H1 (cell line): ENCODE measurements around the gene PLSCR3.

Experiments
- ASH2L ChIP-seq: fragments of 200-600, 300-600 bp; sonication (generic); IDR thresholded peaks from one replicate; pipeline ENCODE4 v1.7.1; 2017; ENCODE audit warnings: low read length
- CEBPB ChIP-seq: IDR thresholded peaks from 2 replicates; pipeline ENCODE4 v1.6.1; 2012; ENCODE audit warnings: low read depth, low read length
- CHD2 ChIP-seq: IDR thresholded peaks from 2 replicates; pipeline ENCODE4 v1.6.1; 2012; ENCODE audit warnings: low read length, improper control_type of control experiment
- CREB1 ChIP-seq: IDR thresholded peaks from 2 replicates; pipeline ENCODE4 v1.6.1; 2012; ENCODE audit warnings: inconsistent platforms
- EZH2 ChIP-seq: fragments of 200-600 bp; sonication (generic); IDR thresholded peaks from 2 replicates; pipeline ENCODE4 v1.7.1; 2012; ENCODE audit warnings: low read depth, mild to moderate bottlenecking, moderate library complexity, low read length, inconsistent platforms; ENCODE audit not compliant: severe bottlenecking
- GTF2F1 ChIP-seq: IDR thresholded peaks from 2 replicates; pipeline ENCODE4 v1.6.1; 2012; ENCODE audit warnings: low read depth, low read length, improper control_type of control experiment, borderline replicate concordance
- KDM1A ChIP-seq: fragments of 200-600, 300-600 bp; sonication (generic); IDR thresholded peaks from 2 replicates; pipeline ENCODE4 v1.7.1; 2016; ENCODE audit warnings: mild to moderate bottlenecking, low read length, borderline replicate concordance
- POLR2AphosphoS5 ChIP-seq: IDR thresholded peaks from 2 replicates; pipeline ENCODE4 v1.6.1; 2011; ENCODE audit warnings: low read depth, low read length
- RXRA ChIP-seq: IDR thresholded peaks from 2 replicates; pipeline ENCODE4 v1.6.1; 2011; ENCODE audit warnings: low read depth, mild to moderate bottlenecking, low read length, moderate library complexity; ENCODE audit not compliant: insufficient read depth
- SUZ12 ChIP-seq: fragments of 200-600 bp; sonication (generic); IDR thresholded peaks from 2 replicates; pipeline ENCODE4 v1.6.1; 2012; ENCODE audit warnings: mild to moderate bottlenecking, inconsistent platforms, low read length, moderate library complexity, mixed read lengths
- TAF7 ChIP-seq: optimal IDR thresholded peaks from 2 replicates; pipeline ENCODE3; 2011; ENCODE audit warnings: low read depth, mild to moderate bottlenecking, inconsistent platforms, low read length, moderate library complexity, borderline replicate concordance
- ZNF274 ChIP-seq: IDR thresholded peaks from 2 replicates; pipeline ENCODE4 v1.7.0; 2012; ENCODE audit warnings: low read length, borderline replicate concordance; ENCODE audit errors: extremely low read depth
- TF ChIP-seq, protein P1 (sequence below), 3 experiments: IDR thresholded peaks; 1 replicate in 2 of 3; 2 replicates in 1 of 3; pipeline versions ENCODE4 v1.5.1 to v1.6.1; 2011; ENCODE audit warnings: low read length in 3 of 3, mild to moderate bottlenecking in 3 of 3, inconsistent platforms in 2 of 3, low read depth in 1 of 3, moderate library complexity in 1 of 3; ENCODE audit not compliant: insufficient read depth in 1 of 3; ENCODE audit errors: control extremely low read depth in 1 of 3

DNA sequence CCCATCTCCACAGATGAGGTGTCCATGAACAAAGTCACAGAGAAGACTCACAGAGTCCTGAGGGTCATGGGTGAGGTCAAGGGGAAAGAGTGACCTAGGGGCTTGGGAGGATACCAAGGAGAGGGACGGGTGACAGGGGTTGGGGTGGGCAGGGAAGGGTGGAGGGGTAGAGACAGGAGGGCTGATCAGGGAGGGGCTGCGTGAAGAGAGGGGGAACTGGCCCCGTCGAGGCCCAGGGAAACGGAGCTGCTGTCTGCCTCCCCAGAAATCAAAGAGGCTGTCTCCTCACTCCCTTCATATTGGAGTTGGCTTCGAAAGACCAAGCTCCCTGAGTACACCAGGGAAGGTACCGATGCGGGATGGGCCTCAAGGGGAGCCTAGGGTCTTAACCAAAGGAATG, 38.8 kb downstream of the PLSCR3 start:
- TF ChIP-seq SUZ12 = no peak
- TF ChIP-seq POLR2AphosphoS5 = no peak
- TF ChIP-seq, protein P1, sequence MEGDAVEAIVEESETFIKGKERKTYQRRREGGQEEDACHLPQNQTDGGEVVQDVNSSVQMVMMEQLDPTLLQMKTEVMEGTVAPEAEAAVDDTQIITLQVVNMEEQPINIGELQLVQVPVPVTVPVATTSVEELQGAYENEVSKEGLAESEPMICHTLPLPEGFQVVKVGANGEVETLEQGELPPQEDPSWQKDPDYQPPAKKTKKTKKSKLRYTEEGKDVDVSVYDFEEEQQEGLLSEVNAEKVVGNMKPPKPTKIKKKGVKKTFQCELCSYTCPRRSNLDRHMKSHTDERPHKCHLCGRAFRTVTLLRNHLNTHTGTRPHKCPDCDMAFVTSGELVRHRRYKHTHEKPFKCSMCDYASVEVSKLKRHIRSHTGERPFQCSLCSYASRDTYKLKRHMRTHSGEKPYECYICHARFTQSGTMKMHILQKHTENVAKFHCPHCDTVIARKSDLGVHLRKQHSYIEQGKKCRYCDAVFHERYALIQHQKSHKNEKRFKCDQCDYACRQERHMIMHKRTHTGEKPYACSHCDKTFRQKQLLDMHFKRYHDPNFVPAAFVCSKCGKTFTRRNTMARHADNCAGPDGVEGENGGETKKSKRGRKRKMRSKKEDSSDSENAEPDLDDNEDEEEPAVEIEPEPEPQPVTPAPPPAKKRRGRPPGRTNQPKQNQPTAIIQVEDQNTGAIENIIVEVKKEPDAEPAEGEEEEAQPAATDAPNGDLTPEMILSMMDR (IDR thresholded peaks at IDR 0.05; ENCODE audit: control extremely low read depth in 1 of 3, insufficient read depth in 1 of 3, low read depth in 1 of 3, low read length in 3 of 3) = no peak
- no peak for TF ChIP-seq KDM1A
- no peak for TF ChIP-seq EZH2
- no peak for TF ChIP-seq CEBPB
- no peak for TF ChIP-seq ASH2L
- TF ChIP-seq ZNF274 = no peak
- TF ChIP-seq CREB1 = no peak
- no peak for TF ChIP-seq CHD2
- TF ChIP-seq RXRA = no peak
- TF ChIP-seq TAF7 = no peak
- no peak for TF ChIP-seq GTF2F1
